Upper lobe of left lung (tissue), 6 donors: Measurements from ENCODE around the gene EHD4. TPM values are rescaled to one million over a fixed set of nuclear protein-coding genes. Genes with fewer than 3 reads are reported as not detected.
A peak's percentile ranks its signal among the peaks of the same experiment; 100 is the strongest.

Experiments used
- ATAC-seq, 2 donors: fragments of 200-7000 bp; cut with Tn5 transposase; one replicate each; pipeline ENCODE4 v1.9.1; 2022; ENCODE audit warnings: mild to moderate bottlenecking in 2 of 2, moderate library complexity in 2 of 2; ENCODE audit not compliant: low FRiP score in 2 of 2
- DNase-seq, 2 donors: peaks; one replicate each; pipeline ENCODE4 v3.0.0-alpha.2; 2019 to 2020
- H3K27ac ChIP-seq, 4 donors: fragments of 200-600 bp; sonication (generic); one replicate each; pipeline ENCODE4 v1.5.1; 2016 to 2019
- H3K27me3 ChIP-seq, 4 donors: fragments of 200-600 bp; sonication (generic); one replicate each; pipeline ENCODE4 v1.5.1; 2017 to 2019
- H3K36me3 ChIP-seq, 4 donors: fragments of 200-600 bp; sonication (generic); one replicate each; pipeline ENCODE4 v1.5.1; 2016 to 2019
- H3K4me1 ChIP-seq, 4 donors: fragments of 200-600 bp; sonication (generic); one replicate each; pipeline ENCODE4 v1.5.1; 2018 to 2019
- H3K4me3 ChIP-seq, 4 donors: fragments of 200-600 bp; sonication (generic); one replicate each; pipeline ENCODE4 v1.5.1; 2017 to 2019; ENCODE audit warnings: mild to moderate bottlenecking in 2 of 4, moderate library complexity in 1 of 4
- H3K9me3 ChIP-seq, 4 donors: fragments of 200-600 bp; sonication (generic); one replicate each; pipeline ENCODE4 v1.5.1; 2018 to 2019
- EP300 ChIP-seq, 4 donors: sonication (generic); formaldehyde crosslinking; IDR thresholded peaks; one replicate each; pipeline ENCODE4 v1.5.1; 2017; ENCODE audit warnings: antibody characterized with exemption in 4 of 4, control low read depth in 2 of 4
- POLR2A ChIP-seq, 4 donors: fragments of 450-650 bp; IDR thresholded peaks; one replicate each; pipeline ENCODE4 v1.5.1; 2016 to 2017; ENCODE audit warnings: antibody characterized with exemption in 4 of 4, mild to moderate bottlenecking in 2 of 4
- POLR2AphosphoS5 ChIP-seq, 2 donors: sonication (generic); formaldehyde crosslinking; IDR thresholded peaks; one replicate each; pipeline ENCODE4 v1.5.1; 2017; ENCODE audit warnings: antibody characterized with exemption in 2 of 2
- WGBS, 2 donors: methylation state at CpG; one replicate each; pipeline ENCODE4 v1.1.5; 2017 to 2018; 5-methylcytosine and 5-hydroxymethylcytosine counted together
- total RNA-seq, 6 donors: library from RNA; depleted of rRNA in 4 of 6; stranded (reverse); fragments of >200 nt in 4 of 6; gene quantifications; one replicate each; pipeline versions ENCODE4 v1.1.0 to v1.2.1, GENCODE V29; 2016 to 2021
- TF ChIP-seq, protein P1 (sequence below), 6 experiments: fragments of 450-650 bp in 4 of 6; fragments of 200-600 bp in 2 of 6; sonication (generic) in 2 of 6; IDR thresholded peaks; one replicate each; pipeline ENCODE4 v1.5.1; 2016 to 2019; ENCODE audit warnings: antibody characterized with exemption in 6 of 6
- donor health status: DM: no; HTN: no; CAD: no; lungs with moderate emphysema.
- donor health status: DM: no; HTN: yes; CAD: no; lungs with severe emphysema.

The EHD4 gene
- total RNA-seq, 6 donors from 2014 or later = 23.0 to 46.4 (median 31.5) TPM

- H3K27me3 ChIP-seq = no peaks in the 10 kb centered on the region
- DNase-seq = peak in 1 of 2 donors; percentile 53
- H3K27ac ChIP-seq = no peak overlapping the region
- ATAC-seq = no peak
- no peaks in the 10 kb centered on the region for H3K9me3 ChIP-seq
- no peaks in the 10 kb centered on the region for H3K4me1 ChIP-seq
- TF ChIP-seq EP300 (IDR thresholded peaks at IDR 0.05) (no peak), POLR2AphosphoS5 (IDR thresholded peaks at IDR 0.05) (no peak), POLR2A (IDR thresholded peaks at IDR 0.05) (no peak)
- TF ChIP-seq, protein P1, sequence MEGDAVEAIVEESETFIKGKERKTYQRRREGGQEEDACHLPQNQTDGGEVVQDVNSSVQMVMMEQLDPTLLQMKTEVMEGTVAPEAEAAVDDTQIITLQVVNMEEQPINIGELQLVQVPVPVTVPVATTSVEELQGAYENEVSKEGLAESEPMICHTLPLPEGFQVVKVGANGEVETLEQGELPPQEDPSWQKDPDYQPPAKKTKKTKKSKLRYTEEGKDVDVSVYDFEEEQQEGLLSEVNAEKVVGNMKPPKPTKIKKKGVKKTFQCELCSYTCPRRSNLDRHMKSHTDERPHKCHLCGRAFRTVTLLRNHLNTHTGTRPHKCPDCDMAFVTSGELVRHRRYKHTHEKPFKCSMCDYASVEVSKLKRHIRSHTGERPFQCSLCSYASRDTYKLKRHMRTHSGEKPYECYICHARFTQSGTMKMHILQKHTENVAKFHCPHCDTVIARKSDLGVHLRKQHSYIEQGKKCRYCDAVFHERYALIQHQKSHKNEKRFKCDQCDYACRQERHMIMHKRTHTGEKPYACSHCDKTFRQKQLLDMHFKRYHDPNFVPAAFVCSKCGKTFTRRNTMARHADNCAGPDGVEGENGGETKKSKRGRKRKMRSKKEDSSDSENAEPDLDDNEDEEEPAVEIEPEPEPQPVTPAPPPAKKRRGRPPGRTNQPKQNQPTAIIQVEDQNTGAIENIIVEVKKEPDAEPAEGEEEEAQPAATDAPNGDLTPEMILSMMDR (IDR thresholded peaks at IDR 0.05) = no peak
- H3K36me3 ChIP-seq = no peaks in the 10 kb centered on the region
- 91 to 94% methylated on average over 2 to 9 of the region's 9 CpGs for WGBS, 2 donors
- H3K4me3 ChIP-seq = no peak overlapping the region
Observed at GRCh38 chr15:41872166-41872747, 100.1 kb downstream of the EHD4 start.

DNA sequence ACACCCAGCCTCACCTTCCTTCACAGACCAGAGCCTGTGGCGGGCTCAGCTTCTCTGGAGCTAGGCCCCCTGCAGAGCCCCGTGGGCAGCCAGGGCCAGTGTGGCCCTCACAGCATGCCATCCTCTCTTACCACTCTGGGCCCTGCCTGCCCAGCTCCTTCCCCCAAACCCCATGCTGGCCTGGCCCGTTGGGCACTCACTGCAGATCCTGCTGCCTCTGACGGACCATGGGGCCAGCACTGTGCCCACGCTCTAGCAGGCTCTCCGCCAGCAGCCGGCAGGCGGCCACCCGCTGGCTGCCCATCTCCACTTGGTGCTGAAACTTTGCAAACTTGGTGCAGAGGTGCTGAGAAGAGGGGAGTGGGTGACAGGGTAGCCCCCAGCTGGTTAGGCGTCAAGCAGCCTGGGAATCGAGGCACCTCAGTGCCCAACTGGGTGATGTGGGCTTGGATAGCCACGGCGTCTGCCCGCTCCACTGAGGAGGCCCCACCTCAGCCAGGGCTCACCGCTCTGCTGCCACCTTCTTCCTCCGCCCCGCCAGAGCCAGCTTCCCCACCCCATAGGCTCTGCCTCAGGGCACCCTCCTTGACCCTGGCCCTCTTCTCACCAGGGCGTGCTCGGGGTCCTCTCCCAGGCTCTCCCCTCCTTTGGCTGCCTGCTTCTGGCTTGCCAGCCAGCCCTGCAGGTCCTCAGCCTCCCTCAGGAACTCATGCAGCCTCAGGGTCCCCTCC is 101.0 kb downstream of the EHD4 start:
- TF ChIP-seq, protein P1 (IDR thresholded peaks at IDR 0.05) = no peak
- TF ChIP-seq POLR2A (IDR thresholded peaks at IDR 0.05) (no peak), EP300 (IDR thresholded peaks at IDR 0.05) (no peak), POLR2AphosphoS5 (IDR thresholded peaks at IDR 0.05) (no peak)
- Histone ChIP-seq H3K4me1 (no peaks in the 10 kb centered on the region), H3K9me3 (no peaks in the 10 kb centered on the region), H3K4me3 (no peak overlapping the region), H3K36me3 (no peaks in the 10 kb centered on the region), H3K27ac (no peak overlapping the region), H3K27me3 (no peaks in the 10 kb centered on the region)
- no peak for ATAC-seq
- DNase-seq = peak in 1 of 2 donors; percentile 68
- WGBS, 2 donors = 90 to 93% methylated on average over 15 to 18 of the region's 19 CpGs

- Histone ChIP-seq H3K27me3 (no peaks in the 10 kb centered on the region), H3K36me3 (no peaks in the 10 kb centered on the region), H3K4me1 (no peaks in the 10 kb centered on the region), H3K27ac (no peak overlapping the region), H3K9me3 (no peaks in the 10 kb centered on the region), H3K4me3 (no peak overlapping the region)
- 83 to 86% methylated on average over 7 to 9 of the region's 9 CpGs for WGBS, 2 donors
- ATAC-seq (no peak), DNase-seq (no peak)
- TF ChIP-seq POLR2AphosphoS5 (IDR thresholded peaks at IDR 0.05) (no peak), POLR2A (IDR thresholded peaks at IDR 0.05) (no peak), EP300 (IDR thresholded peaks at IDR 0.05) (no peak)
- TF ChIP-seq, protein P1 (IDR thresholded peaks at IDR 0.05) = no peak
Observed at GRCh38 chr15:41870689-41871081, 101.7 kb downstream of the EHD4 start.

- no peaks in the 10 kb centered on the region for H3K9me3 ChIP-seq
- H3K4me3 ChIP-seq = no peak overlapping the region
- no peaks in the 10 kb centered on the region for H3K36me3 ChIP-seq
- DNase-seq (peak in 1 of 2 donors; percentile 78), ATAC-seq (no peak)
- TF ChIP-seq POLR2A (IDR thresholded peaks at IDR 0.05) (no peak), POLR2AphosphoS5 (IDR thresholded peaks at IDR 0.05) (no peak), EP300 (IDR thresholded peaks at IDR 0.05) (no peak)
- TF ChIP-seq, protein P1 (IDR thresholded peaks at IDR 0.05) = no peak
- H3K27me3 ChIP-seq = no peaks in the 10 kb centered on the region
- WGBS, 2 donors = 88 to 91% methylated on average over 22 to 35 of the region's 42 CpGs
- H3K4me1 ChIP-seq = no peaks in the 10 kb centered on the region
- no peak overlapping the region for H3K27ac ChIP-seq
Observed at GRCh38 chr15:41869770-41870688, 102.3 kb downstream of the EHD4 start.
